NT2/D1 (cell line): ENCODE data around the gene POLG.

Source experiments
- SUZ12 ChIP-seq: IDR thresholded peaks from 2 replicates; pipeline ENCODE4 v1.6.1; 2011; ENCODE audit not compliant: insufficient read length, insufficient read depth; ENCODE audit errors: extremely low read depth
- YY1 ChIP-seq: IDR thresholded peaks from 2 replicates; pipeline ENCODE4 v1.6.1; 2011; ENCODE audit not compliant: insufficient read length, insufficient read depth
- ZNF274 ChIP-seq: IDR thresholded peaks from 2 replicates; pipeline ENCODE4 v1.6.1; 2011; ENCODE audit warnings: mild to moderate bottlenecking, low read depth, low read length

DNA sequence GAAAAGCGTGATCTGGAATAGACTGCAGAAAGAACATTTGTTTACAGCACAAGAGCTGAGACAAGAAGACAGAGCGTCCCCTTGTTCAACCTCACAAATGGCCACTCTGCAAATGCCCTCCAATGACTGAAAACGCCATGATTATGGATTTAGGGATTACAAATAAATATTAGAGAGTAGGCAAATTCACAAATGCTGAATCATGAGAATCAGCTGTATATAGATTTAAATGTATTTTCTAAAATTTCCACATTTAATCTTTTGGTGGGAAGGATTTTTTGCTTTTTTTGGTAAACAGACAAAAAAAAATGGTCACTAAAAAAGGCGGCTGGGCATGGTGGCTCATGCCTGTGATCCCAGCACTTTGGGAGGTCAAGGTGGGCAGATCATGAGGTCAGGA, 10.6 kb upstream of the POLG start:
- TF ChIP-seq SUZ12 (no peak), YY1 (no peak), ZNF274 (no peak)
